Left hindlimb (tissue), 1 donor: ENCODE measurements around the gene PDLIM5.
A peak's percentile ranks its signal among the peaks of the same experiment; 100 is the strongest.

Source experiments
- DNase-seq: peaks from one replicate; pipeline ENCODE4 v3.0.0-alpha.2; 2018

The PDLIM5 gene

DNA sequence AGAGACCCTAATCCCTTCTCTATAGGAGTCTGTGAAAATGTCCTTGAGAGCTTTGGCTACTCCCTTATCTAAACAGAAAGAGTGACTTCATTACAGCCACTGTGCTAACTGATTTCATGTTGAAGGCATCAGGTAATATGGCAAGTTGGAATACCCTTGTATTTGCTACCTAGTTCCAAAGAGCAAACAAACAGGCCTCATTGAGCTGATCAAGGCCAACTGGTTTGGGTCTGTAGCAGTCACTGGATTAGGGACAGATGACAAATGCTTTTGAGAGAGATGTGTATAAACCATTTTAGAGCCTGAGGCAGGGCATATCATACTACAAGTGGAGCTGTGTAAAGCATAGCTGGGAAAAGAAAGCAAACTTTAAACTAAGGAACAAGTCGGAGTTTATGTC, 22.9 kb upstream of the PDLIM5 start:
- DNase-seq = no peak

DNA sequence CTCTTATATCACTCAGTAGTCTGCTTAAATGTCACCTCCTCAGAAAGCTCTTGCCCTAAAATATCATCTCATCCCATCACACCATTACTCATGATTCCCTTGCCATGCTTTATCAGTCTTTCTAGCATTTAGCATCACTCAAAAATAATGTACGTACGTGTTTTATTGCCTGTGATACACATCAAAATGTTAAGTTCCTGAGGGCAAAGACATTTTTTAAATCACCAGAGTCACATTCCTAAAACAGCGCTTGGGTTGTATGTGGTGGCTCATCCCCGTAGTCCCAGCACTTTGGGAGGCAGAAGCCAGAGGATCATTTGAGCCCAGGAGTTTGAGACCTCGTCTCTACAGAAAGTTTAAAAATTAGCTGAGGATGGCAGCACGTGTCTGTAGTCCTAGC, 21.3 kb upstream of the PDLIM5 start:
- no peak for DNase-seq

DNA sequence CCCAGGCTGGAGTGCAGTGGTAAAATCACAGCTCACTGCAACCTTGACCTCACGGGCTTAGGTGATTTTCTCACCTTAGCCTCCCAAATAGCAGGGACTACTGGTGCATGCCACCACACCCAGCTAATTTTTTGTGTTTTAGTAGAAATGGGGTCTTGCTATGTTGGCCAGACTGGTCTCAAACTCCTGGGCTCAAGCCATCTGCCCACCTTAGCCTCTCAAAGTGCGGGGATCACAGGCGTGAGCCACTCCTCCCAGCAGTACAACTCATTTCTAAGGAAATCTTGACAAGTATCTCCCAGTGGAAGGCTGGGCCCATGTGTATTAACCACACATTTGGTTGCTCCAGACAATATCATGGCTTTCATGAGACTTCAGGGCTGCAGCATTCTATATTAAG, 20.4 kb upstream of the PDLIM5 start:
- DNase-seq = no peak

DNA sequence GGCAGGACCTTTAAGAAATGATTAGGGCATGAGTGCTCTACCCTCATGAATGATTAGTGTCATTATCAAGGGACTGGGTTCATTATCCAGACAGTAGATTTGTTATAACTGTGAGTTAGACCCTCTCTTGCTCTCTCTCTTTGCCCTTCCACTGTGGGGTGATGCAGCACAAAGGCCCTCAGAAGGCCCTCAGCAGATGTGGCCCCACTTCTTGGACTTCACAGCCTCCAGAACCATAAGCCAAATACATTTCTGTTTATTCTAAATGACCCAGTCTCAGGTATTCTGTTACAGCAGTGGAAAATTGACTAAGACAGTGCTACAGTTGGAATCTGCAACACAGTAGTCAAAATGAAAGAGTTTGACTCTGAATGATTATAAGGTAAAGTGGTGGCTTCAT, 17.2 kb upstream of the PDLIM5 start:
- no peak for DNase-seq

DNA sequence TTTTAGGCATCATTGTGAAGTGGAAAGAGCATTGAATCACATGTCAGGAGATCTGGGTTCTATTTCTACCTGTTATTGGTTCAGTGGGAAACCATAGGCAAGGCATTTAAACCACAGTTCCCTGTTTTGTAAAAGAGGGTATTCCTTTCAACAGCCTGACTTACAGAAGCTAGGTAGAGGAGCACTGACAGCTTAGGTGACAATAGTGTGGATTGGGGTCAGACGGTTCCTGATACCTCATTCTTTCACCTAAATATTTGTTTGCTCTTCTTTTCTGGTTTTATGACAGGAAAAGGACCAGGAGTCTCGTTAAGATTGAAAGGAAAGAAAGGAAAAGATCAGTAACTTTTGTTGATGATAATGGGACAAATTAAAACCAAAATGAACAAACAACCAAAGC, 15.9 kb upstream of the PDLIM5 start:
- no peak for DNase-seq

DNA sequence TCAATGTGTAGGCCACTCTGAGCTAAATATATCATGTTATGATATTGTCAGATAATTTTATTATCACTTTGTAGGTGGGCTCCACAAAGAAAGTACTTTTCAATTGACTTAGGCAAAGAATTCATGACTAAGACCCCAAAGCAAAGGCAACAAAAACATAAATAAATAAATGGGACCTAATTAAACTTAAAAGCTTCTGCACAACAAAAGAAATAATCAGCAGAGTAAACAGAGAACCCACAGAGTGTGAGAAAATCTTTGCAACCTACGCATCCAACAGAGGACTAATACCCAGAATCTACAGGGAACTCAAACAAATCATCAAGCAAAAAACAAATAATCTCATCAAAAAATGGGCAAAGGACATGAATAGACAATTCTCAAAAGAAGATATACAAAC, 15.2 kb upstream of the PDLIM5 start:
- DNase-seq = no peak

GRCh38 chr4:94439606-94440005, 12.1 kb upstream of the PDLIM5 start:
- DNase-seq = no peak

DNA sequence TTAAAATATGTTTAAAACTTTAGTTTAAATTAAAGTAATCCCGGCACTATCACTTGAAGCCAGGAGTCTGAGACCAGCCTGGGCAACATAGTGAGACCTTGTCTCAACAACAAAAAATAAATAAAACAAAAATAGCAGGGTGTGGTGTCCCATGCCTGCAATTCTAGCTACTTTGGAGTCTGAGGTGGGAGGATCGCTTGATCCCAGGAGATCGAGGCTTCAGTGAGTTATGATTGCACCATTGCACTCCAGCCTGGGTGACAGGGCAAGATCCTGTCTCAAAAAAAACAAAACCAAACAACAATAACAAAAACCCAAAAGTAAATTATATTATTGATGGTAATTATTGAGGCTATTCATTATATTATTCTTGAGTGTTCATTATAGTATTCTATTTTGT, 9.9 kb upstream of the PDLIM5 start:
- DNase-seq = no peak

DNA sequence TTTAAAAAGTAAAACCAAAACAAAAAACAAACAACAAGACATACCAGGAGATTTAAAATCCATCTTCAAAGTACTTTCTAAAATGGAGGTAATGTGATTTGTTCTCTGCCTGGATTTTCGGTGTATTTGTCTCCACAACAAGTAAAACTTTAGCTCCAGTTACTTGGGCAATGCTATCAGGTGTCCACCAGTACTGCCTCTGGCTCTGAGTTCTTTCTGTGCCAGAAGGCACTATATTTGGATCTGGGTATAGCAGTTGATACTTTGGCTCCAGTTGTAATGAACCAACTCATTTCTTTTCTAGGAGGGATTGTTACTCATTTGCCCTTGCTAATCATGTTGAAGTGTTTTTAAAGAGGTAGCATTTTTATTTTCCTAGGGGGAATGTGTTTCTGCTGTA, 9.5 kb upstream of the PDLIM5 start:
- no peak for DNase-seq

- no peak for DNase-seq
These were observed 5.4 kb upstream of the PDLIM5 start for GRCh38 chr4:94446386-94446785.

DNA sequence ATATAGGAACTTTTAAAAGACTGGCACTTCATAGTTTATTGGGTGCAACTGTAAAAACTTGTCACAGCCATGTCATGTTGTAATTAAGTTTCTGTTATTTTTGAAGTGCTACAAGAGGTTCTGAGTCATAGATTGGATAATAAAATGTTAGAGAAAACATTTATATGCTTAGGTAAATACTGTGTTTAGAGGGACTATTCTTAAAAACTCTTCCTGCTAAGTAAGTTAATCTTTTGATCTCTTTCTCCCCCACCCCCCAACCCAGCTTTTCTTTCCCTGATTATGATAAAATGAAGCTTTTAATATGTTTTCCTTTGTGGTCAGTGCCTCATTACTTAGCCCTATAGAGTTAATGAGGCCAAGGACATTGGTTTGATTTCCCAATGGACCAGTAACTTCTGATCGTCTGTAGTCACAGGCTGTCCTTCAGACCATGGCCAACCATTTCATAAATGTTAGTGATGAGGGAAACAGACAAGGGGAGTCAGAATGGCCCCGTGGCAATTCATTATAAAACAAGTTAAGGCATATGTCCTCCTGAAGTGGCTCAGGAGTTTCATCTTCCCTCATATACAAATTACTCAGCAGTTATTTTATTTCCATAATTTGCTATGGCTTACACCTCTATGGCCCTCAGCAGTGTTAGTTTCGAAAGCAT, 3.9 kb upstream of the PDLIM5 start:
- DNase-seq = no peak

DNA sequence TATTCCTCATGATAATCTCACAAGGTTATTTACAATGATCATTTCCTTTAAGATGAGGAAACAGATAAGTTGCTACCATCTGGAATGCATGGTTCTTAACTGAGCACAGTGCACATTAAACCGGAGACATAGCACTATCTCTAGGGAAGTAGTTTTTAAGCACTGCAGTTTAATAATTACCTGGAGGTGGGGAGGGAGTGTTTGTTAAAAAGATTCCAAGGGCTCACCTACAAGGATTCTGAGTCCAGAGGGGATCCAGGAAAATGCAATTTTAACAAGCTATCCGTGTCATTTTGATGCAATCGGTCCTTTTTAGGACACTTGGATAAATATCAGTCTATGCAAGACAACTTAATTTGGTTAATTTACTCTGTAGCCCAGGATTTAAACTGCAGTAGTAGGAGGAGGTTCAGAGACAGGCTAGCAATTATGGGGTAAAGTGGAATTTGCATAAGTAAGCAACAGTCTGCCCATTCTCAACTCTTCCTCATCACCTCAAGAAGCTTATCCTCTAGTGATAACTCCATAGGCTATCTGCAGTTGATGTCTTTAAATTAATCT, 2.8 kb upstream of the PDLIM5 start:
- no peak for DNase-seq

DNA sequence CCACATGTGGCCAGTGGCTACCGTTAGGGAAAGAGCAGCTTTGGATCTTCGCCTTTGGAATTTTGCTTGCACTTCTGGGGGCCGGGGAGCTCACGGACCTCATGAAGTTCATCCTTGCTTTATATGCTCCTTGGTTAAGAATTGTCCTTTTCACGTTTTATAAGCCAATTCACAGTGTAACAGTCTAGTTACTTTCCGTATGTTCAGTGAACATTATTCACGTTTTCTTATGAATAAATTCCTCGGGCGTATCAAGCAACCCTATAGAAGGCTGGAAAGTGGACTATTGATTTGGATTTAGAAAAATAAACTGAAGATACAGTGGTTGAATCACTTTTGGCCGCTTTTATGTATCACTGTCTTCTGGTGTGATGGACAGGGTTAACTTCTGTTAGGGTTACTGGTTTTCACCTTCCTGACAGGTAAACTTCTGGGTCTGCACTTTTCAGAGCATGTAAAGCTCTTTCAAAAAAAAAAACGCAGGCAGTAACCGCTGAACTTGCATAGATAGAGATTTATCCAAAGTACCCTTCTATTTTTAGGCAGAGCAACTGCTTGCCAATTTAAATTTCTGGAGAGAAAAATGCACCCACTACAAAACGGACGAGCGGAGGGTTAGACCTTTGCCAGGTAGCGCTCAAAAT, 569 bp upstream of the PDLIM5 start:
- no peak for DNase-seq

- peak; percentile 82 for DNase-seq
These were observed 982 bp downstream of the PDLIM5 start for GRCh38 chr4:94452476-94453371.

- no peak for DNase-seq
These were observed 1.7 kb downstream of the PDLIM5 start for GRCh38 chr4:94453391-94453963.

- no peak for DNase-seq
These were observed 2.7 kb downstream of the PDLIM5 start for GRCh38 chr4:94454405-94454804.

- no peak for DNase-seq
These were observed 3.3 kb downstream of the PDLIM5 start for GRCh38 chr4:94455081-94455480.

DNA sequence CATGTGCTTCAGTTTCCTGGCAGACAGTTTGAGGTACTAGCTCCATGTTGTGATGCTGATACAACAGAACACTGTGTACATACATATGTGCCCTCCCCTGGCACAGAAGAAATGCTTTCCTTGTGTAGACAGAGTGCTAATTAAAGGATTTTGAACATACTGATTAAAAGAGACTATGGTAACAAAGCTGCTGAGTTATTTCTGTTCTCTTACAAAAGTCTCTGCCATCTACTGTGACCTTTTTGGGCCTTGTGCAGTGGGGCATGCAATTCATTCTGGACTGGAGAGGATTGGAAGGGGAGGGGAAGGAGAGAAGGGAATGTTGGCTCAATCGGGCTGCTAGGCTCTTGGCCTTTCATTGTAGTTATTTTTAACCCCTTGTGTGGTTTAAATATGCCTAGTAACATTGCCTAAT, 6.0 kb downstream of the PDLIM5 start:
- no peak for DNase-seq

GRCh38 chr4:94458682-94459081, 6.9 kb downstream of the PDLIM5 start:
- DNase-seq = no peak

- no peak for DNase-seq
These were observed 7.9 kb downstream of the PDLIM5 start for GRCh38 chr4:94459462-94460161.

DNA sequence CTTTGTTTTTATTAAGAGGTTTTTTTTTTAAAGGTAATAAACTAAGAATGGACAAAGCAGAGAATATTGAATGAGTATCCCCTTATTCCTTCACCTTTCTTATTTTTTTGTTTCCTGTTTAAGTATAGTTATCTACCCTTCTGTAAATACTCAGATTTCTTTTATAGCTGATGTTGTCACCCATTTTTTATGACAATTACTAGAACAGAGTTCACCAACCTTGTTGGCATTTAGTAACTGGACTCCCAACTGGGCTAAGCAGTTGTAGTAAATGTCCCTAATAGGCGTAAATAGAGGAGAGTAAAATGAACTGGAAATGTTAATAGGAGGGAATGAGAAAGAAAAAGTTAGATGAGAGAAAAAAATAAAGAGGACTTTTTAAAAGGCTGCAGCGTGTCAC, 9.8 kb downstream of the PDLIM5 start:
- no peak for DNase-seq

- DNase-seq = no peak
These were observed 10.8 kb downstream of the PDLIM5 start for GRCh38 chr4:94462572-94462971.

DNA sequence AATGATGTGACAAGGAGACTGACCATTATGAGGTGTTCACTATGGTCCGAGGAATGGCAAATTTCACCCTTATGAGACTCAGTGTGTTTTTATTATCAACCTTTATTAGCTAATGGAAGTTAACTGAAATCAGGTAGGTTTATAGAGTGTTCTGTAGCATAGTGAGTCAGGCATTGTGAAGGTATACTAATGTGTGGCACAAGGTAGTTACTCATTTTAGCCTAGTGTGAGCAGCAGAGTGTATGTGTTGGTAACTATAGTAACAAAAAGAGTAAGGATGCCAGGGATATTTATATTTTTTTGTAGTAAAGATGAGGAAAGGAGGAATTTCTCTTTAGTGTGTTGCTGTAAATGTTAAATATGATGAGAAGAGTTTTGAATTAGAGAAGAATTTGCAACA, 12.0 kb downstream of the PDLIM5 start:
- DNase-seq = no peak
